GM19463 (cell line): ENCODE data around the gene FAT2.

Experiments
- ATAC-seq: cut with Tn5 transposase; IDR thresholded peaks from one replicate; pipeline ENCODE4 v1.9.1; 2021; ENCODE audit warnings: mild to moderate bottlenecking, moderate library complexity; ENCODE audit not compliant: unreplicated experiment

The FAT2 gene

DNA sequence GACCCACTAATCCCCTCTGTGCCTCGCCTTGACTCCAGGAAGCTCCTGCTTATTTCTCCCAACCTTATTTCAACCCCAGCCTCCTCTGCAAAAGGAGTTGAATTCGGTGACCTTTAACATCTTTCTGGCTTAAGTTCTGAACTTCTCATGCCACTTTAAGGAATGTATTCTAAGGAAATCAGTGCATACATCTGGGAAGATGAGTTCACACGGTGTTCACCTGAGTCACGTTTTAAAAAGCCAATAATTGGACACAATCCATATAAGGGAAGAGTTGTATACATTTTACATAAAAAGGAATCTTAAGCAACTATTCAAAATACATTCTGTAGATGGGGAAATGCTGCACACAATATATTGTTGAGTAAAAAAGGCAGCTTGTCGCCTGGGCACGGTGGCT is 33.2 kb downstream of the FAT2 start:
- no peak for ATAC-seq

DNA sequence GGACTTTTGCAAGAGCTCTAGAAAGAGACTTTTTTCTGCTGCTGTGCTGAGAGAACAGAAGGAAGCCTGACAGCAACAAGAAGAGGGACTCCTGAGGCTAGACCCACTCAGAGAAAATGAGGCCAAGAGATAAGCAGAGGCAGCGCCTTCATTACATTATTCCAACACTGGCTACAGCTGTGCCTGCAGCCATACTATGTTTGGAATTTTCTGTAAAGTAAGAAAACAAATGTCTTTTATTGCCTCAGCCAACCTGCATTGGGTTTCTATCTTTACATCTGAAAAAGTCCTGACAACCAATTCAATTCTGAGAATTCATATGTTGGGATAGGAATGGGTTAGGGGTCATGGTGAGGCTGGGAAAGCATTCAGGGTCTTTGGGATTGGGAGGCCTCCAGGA is 33.7 kb downstream of the FAT2 start:
- ATAC-seq = no peak

DNA sequence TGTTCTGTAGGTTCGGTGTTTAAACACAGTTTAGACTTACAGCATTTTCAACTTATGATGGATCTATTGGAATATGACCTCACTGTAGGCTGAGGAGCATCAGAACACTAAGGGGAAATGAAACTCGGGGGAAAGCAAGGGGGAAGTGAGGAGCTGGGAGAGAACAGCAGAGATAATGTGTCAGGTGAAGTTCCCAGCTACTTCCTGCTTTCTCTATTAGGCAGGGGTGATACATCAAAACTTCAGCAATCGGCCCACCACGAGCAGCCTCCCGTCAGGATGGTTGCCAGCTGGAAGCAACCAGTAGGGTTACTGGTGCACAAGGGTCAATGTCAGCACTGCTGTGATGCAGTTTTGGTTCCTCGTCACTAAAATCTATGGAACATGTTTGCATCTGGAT is 34.3 kb downstream of the FAT2 start:
- no peak for ATAC-seq

DNA sequence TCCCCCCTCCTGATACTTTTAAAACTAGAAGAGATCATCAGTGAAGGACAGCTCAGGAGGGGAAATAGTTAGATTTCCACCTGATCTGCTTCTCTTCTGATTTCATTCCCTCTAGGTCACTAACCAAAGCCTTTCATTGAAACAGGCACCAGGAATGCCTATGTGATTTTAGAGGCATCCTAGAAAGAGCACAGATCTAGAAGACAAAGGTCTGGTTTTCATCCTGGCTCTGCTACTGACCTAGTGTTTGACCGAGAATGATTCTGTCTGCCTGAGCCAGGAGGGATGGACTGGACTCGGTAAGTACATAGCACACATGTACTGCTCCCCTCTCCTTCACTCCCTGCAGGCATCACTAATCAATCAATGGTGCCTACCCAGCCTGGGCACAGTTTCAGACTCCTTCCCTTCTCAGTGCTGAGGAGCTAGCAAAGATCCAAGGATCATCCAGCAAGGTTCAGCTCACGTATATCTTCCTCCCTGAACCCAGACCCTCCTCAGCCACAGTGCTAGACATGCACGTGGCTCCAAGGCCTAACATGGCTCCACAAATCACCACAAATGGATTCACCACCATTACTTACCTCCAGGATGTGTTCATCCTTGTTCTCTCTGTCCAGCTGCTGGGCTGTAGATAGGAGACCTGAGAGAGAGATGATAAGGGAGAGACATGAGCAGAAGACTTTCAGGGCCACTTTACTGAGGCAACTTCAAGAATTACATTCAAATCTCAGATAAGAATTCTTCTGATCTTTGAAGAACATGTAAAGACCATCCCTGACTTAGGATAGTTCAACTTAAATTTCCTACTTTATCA is 35.2 kb downstream of the FAT2 start:
- no peak for ATAC-seq

DNA sequence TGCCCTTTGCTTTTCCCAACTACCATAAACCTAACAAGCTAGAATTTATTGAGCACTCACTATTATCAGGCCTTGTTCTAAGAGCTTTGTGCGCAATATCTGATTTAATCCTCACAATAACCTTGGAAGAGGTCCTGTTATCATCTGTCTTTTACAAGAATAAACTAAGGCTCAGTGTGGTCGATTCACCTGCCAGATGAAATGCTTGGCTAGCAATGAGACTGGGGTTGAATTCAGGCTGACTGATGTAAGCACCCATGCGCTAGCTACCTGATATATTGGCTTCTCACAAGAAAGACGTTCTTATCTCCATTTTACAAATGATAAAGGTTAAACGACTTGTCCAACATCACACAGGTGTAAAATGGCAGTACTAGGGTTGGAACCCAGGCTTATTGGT is 37.4 kb downstream of the FAT2 start:
- no peak for ATAC-seq

DNA sequence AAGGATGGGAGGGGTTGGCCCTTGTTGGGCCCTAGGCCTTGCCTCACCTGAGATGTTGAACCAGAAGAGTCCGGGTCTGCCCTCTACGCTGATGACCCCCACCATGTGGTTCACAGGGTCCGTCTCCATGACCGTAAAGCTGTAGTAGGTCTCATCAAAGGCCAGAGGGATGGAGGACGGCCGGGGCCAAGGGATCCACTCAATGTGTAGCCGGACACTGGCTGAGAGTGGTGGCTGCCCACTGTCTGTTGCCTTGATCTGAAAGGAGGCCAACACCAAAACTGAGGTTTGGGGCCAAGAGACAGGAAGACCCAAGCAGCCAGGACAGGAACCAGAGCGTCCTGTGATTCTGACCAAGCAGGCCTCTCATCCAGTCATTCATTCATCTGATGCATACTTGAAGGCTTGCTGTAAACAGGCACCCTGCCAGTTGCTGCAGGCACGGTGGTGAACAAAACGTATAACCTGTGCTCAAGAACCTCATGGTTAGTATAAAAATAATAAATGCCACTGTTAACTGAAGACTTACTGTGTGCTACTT is 37.9 kb downstream of the FAT2 start:
- ATAC-seq = no peak

DNA sequence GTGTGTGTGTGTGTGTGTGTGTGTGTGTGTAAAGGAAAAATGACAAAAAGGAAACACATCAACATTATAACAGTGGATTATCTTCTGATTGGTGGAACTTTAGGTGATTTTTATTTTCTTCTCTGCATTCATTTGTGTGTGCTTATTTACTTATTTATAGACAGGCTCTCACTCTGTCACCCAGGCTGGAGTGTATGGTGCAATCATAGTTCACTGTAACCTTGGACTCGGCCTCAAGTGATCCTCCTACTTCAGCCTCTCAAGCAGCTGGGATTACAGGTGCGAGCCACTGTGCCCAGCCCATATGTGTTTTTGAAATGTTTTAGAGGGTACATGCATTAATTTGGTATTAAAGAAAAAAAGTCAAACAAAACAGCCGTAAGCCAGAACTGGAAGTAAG is 39.1 kb downstream of the FAT2 start:
- no peak for ATAC-seq

DNA sequence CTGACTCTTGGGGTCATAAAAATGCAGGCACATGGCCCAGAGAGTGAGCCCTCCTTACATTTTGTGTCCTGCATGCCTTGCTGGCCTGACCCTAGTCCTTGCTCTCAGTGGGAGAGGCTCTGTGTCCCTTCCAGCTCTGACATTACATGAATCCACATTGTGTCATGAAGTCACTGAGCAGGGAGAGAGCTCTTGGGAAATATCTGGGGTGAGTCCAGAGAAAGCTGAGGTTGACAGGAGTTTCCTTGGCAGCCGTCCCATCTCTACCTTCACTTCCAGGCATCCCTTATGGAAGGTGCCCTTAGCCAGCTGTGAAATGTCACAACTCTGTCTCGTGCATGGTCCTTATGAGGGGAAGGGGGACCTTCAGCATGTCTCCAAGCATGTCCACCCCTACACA is 41.0 kb downstream of the FAT2 start:
- ATAC-seq = no peak

DNA sequence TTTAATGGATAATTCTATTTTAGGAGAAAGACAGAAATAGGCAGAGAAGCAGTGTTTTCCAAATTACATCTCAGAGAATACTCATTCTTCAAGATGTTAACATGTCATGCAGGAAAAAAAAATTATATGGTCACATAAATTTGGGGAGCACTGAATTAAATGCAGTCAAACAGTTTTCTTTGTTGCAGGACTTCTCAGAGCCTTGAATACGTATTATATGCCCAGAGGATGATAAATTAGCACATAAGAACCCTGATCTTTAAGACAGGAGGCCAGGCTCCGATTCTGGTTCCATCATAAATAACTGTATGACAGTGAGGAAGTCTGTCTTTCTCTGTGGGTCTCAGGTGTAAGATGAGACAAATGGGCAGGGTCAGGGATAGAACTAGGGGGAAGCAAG is 41.4 kb downstream of the FAT2 start:
- ATAC-seq = no peak

DNA sequence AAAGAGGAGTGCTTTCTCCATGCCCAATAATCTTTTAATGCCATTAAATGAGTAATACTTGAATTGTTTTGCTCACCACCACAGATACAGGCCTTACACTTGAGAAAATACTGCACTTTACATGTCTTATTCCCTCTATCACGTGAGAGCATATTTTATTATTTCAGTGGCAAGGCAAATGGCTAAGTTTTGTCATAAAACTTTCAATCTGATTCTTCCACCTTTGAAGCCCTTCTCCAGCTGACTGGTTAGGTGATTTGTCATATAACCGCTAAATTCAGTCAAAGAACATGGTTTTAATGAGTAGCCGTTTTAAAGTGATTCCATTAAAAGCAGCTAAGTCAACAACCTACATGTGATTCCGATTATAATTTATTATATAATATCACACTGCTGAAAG is 43.8 kb downstream of the FAT2 start:
- ATAC-seq = no peak

DNA sequence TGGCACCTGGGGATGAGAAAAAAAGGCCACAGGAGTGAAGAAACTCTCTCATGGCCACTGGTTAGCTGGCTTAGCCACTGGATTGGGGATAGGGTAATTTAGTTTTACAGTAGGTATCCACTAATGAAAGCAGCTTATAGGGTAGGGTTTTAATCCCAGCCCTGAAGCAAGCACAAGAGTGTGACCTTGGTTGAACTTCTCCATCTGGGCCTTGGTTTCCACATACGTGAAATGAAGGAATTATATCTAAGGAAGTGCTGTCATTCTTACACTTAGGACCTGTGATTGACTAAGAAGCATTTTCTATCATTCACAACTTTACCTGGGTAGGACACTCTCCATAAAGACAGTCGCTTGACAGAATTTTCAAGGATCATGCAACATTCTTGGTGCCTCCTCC is 49.6 kb downstream of the FAT2 start:
- ATAC-seq = no peak
